Colonic mucosa (tissue), 4 donors: ENCODE measurements around the gene MRTFB. TPM values are rescaled to one million over a fixed set of nuclear protein-coding genes. Genes with fewer than 3 reads are reported as not detected.
"Not testable (repeated sequence)": the region's sequence is repeated elsewhere in the genome, so short reads cannot be mapped to it uniquely, and the experiment has no call there.

ENCODE experiments used
- DNase-seq: peaks from one replicate; pipeline ENCODE4 v3.0.0-alpha.2; 2020
- H3K27ac ChIP-seq: fragments of 200-600 bp; one replicate; pipeline ENCODE4 v1.8.0; 2021
- H3K27me3 ChIP-seq: fragments of 200-600 bp; one replicate; pipeline ENCODE4 v1.8.0; 2021
- H3K36me3 ChIP-seq: fragments of 200-600 bp; one replicate; pipeline ENCODE4 v1.8.0; 2021
- H3K4me1 ChIP-seq: fragments of 200-600 bp; one replicate; pipeline ENCODE4 v1.8.0; 2021; ENCODE audit warnings: mild to moderate bottlenecking
- H3K4me3 ChIP-seq: fragments of 200-600 bp; one replicate; pipeline ENCODE4 v1.8.0; 2021
- H3K9ac ChIP-seq, 2 donors: one replicate each; pipeline ENCODE4 v1.7.0; 2013; ENCODE audit warnings: control low read depth in 2 of 2, low read depth in 2 of 2, low read length in 2 of 2
- H3K9me3 ChIP-seq: fragments of 200-600 bp; one replicate; pipeline ENCODE4 v1.8.0; 2021
- intact Hi-C: fragments of 100-400 bp; cut with DNase I; formaldehyde crosslinking; loops from one replicate; pipeline ENCODE4 v1.14.1; 2022
- total RNA-seq, 2 donors: library from RNA; stranded (reverse); fragmentation: NEBNext Ultra II Directional in 1 of 2; extraction: Animal tissue kit (Norgen Biotek cat#: 25700) in 1 of 2; gene quantifications; one replicate each; pipeline ENCODE4 v1.2.1, GENCODE V29; 2021
- TF ChIP-seq, protein P1 (sequence below): fragments of 200-600 bp; IDR thresholded peaks from one replicate; pipeline ENCODE4 v1.8.0; 2022; ENCODE audit warnings: antibody characterized with exemption, mild to moderate bottlenecking
- donor health status: healthy.
- donor health status: DM: no; HTN: no; CAD: no.
- donor health status: DM: no; HTN: no; CAD: no.

The MRTFB gene
- total RNA-seq, 2 donors from 2014 or later, result 31.4 to 40.3 TPM

DNA sequence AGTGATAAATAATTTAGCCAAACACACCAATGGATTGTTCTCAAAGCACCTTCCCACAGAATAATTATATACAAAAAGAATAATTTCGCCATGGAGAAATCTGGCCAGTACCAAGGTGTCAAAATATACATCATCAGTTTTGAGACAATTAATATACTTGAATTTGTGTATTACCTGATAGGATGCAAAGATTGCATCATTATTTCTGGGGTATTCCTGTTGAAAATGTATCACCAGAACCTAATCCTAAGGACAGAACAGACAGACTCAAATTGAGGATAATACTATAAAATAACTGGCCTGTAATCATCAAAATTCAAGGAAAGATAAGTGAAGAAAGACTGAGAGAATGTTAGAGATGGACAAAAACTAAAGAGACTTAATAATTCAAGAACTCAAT, 111.9 kb downstream of the MRTFB start:
- H3K36me3 ChIP-seq, result no peaks in the 10 kb centered on the region
- no peak overlapping the region for H3K9ac ChIP-seq
- H3K9me3 ChIP-seq, result no peaks in the 10 kb centered on the region
- H3K27ac ChIP-seq, result no peak overlapping the region
- no peak overlapping the region for H3K4me3 ChIP-seq
- no peaks in the 10 kb centered on the region for H3K27me3 ChIP-seq
- DNase-seq, result no peak
- TF ChIP-seq, protein P1, sequence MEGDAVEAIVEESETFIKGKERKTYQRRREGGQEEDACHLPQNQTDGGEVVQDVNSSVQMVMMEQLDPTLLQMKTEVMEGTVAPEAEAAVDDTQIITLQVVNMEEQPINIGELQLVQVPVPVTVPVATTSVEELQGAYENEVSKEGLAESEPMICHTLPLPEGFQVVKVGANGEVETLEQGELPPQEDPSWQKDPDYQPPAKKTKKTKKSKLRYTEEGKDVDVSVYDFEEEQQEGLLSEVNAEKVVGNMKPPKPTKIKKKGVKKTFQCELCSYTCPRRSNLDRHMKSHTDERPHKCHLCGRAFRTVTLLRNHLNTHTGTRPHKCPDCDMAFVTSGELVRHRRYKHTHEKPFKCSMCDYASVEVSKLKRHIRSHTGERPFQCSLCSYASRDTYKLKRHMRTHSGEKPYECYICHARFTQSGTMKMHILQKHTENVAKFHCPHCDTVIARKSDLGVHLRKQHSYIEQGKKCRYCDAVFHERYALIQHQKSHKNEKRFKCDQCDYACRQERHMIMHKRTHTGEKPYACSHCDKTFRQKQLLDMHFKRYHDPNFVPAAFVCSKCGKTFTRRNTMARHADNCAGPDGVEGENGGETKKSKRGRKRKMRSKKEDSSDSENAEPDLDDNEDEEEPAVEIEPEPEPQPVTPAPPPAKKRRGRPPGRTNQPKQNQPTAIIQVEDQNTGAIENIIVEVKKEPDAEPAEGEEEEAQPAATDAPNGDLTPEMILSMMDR, result no peak
- intact Hi-C loops, result loop anchor here (10.0 kb wide), 1 partner anchor 108 kb away; the partner anchor contains the start of gene MRTFB
- no peaks in the 10 kb centered on the region for H3K4me1 ChIP-seq

DNA sequence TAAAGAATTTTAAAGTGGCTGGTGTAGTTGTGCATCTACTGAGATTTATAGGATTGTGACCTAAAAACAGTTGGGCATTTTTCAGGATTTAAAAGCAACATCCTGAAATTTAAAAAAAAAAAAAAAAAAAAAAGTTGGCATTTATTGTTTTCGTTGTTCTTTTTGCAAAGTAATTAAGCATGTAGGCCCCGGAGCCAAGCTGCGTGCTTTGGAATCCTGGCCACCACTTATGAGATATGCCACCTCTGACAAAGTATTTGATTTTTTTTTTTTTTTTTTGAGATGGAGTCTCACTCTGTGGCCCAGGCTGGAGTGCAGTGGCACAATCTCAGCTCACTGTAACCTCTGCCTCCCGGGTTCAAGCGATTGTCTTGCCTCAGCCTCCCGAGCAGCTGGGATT, 112.8 kb downstream of the MRTFB start:
- H3K4me3 ChIP-seq, H3K27me3 ChIP-seq, H3K36me3 ChIP-seq, DNase-seq, H3K9me3 ChIP-seq, H3K27ac ChIP-seq, H3K9ac ChIP-seq, H3K4me1 ChIP-seq: not testable (repeated sequence)
- intact Hi-C loops, result loop anchor here (10.0 kb wide), 1 partner anchor 109 kb away; the partner anchor contains the start of gene MRTFB

DNA sequence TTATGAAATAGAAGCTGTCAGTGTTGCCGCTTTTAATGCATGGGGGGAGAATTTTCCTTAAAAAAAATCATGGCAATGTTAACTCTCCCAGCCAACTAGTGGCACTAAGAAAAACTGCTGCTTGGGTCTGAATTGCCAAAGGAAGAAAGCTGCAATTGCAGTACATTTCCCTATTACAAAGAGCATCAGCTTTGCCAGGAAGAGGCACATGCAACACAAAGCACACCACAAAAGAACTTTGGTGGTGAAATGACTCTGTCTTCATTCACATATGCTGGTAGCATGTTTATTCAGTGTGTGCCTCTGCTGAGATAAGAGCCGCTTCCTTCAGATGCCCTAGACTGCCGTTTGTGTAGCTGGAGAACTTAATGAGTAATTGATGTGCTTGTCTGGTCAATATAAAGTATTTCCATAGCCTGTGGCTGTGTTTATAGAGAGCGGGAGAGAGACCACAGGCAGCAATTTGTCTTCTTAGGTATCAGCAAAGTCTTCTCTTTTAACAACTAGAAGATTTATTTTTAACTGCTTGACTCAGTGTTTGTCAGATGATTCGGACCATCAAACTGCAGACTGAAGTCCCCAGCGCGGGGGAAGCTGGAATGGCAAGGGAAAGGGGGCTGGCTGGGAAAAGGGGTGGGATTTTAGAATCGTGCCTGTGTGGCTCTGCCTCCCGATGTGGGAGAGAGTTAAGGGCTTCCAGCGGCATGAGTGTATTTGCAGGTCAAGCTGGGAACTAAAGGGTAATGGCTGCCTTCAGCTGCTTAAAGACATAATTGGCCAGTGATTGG, 115.1 kb downstream of the MRTFB start:
- intact Hi-C loops, result loop anchor here (10.0 kb wide), 1 partner anchor 111 kb away; the partner anchor contains the start of gene MRTFB
- DNase-seq, result no peak
- Histone ChIP-seq H3K27ac (peak overlapping the region; percentile 14), H3K9me3 (no peaks in the 10 kb centered on the region), H3K9ac (peak overlapping the region in 1 of 2 donors; percentile 6), H3K36me3 (no peaks in the 10 kb centered on the region), H3K27me3 (no peaks in the 10 kb centered on the region), H3K4me3 (no peak overlapping the region), H3K4me1 (no peaks in the 10 kb centered on the region)
- TF ChIP-seq, protein P1, result peak; percentile 21

DNA sequence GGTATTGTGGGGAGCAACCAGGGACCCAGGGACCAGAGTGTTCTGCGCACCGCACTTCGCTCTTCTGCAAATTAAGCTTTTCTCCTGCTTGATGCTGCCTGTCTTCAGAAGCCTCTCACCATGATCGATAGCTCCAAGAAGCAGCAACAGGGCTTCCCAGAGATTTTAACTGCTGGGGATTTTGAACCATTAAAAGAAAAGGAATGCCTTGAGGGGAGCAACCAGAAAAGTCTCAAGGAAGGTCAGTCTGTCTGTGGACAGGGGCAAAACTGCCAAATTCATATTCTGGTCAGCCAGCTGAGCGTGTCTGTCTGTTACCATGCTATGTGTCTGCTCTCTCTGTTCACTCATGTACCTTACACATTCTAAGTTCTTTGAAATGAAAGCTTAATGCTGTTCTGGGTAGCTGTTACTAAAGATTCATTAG, 115.7 kb downstream of the MRTFB start:
- no peak overlapping the region for H3K4me3 ChIP-seq
- intact Hi-C loops, result loop anchor here (10.0 kb wide), 1 partner anchor 112 kb away; the partner anchor contains the start of gene MRTFB
- no peaks in the 10 kb centered on the region for H3K36me3 ChIP-seq
- TF ChIP-seq, protein P1, result no peak
- no peak for DNase-seq
- H3K4me1 ChIP-seq, result no peaks in the 10 kb centered on the region
- H3K9me3 ChIP-seq, result no peaks in the 10 kb centered on the region
- H3K27me3 ChIP-seq, result no peaks in the 10 kb centered on the region
- H3K27ac ChIP-seq, result peak overlapping the region; percentile 14
- peak overlapping the region in 1 of 2 donors; percentile 6 for H3K9ac ChIP-seq

DNA sequence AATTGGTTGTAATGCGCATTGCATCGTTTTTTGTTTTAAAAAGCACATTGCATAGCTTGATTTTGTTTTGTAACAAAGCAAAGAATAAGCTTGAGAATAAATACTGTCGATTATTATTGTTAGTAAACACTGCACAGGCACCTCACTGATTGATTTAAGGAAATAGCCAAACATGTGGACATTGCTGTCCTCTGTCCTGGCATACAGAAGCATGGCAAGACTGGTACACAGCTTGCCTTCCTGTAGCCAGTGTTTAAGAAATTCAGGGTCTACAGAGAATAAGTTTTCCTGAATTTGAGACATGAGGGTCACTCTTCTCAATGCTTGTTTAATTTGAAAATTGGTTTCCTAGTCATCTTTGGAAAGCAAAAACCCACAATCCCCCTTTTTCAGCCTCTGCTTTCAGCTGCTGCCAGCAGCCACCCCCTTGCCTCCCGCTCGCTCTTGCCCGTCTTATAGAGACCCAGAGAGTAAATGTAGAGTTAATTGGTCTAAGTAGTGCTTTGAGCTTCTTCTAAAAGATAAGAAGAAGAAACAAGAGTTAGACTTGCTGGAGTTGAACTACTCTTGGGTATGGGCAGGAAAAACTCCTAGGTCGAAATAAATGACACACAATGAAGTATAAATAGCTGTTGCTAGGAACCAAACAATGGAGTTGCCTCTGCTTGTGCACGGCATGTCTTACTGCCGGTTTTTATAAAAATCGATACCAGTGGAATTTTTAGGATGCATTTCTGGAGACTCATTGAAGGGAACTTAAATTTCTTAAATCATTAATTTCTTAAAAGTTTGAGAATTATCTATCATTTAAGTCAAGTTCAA, 116.6 kb downstream of the MRTFB start:
- H3K36me3 ChIP-seq, result no peaks in the 10 kb centered on the region
- no peaks in the 10 kb centered on the region for H3K4me1 ChIP-seq
- no peak overlapping the region for H3K9ac ChIP-seq
- no peak overlapping the region for H3K4me3 ChIP-seq
- no peaks in the 10 kb centered on the region for H3K27me3 ChIP-seq
- H3K9me3 ChIP-seq, result no peaks in the 10 kb centered on the region
- TF ChIP-seq, protein P1, result no peak
- DNase-seq, result no peak
- intact Hi-C loops, result loop anchor here (10.0 kb wide), 1 partner anchor 113 kb away; the partner anchor contains the start of gene MRTFB
- H3K27ac ChIP-seq, result no peak overlapping the region
